A549 (cell line): Measurements from ENCODE around the gene AFAP1.

Experiments
- CHD4 ChIP-seq: fragments of 200-600 bp; sonication (generic); IDR thresholded peaks from 2 replicates; pipeline ENCODE4 v1.6.1; 2016; ENCODE audit warnings: antibody characterized with exemption, mild to moderate bottlenecking, borderline replicate concordance
- CTCF ChIP-seq: fragments of >200 bp; sonication (Bioruptor Twin); formaldehyde crosslinking; IDR thresholded peaks from 3 replicates; pipeline ENCODE4 v1.5.1; 2016
- HOXA7 ChIP-seq: fragments of 250-450 bp; sonication (Bioruptor Pico); IDR thresholded peaks from 2 replicates; pipeline ENCODE4 v1.5.0; 2020; ENCODE audit warnings: mild to moderate bottlenecking, moderate library complexity
- RNF2 ChIP-seq: fragments of 200-600 bp; sonication (generic); IDR thresholded peaks from 2 replicates; pipeline ENCODE4 v1.6.1; 2016; ENCODE audit warnings: low read depth, mild to moderate bottlenecking, antibody characterized with exemption, moderate library complexity, borderline replicate concordance
- SMC3 ChIP-seq: fragments of >200 bp; sonication (Bioruptor Twin); formaldehyde crosslinking; IDR thresholded peaks from 3 replicates; pipeline ENCODE4 v1.6.1; 2018; ENCODE audit warnings: inconsistent platforms

GRCh38 chr4:7871356-7871755, 68.3 kb downstream of the AFAP1 start:
- TF ChIP-seq CTCF (no peak), HOXA7 (no peak), SMC3 (no peak), RNF2 (no peak), CHD4 (no peak)
